ENCODE data around the gene FOXP1. TPM values are rescaled to one million over a fixed set of nuclear protein-coding genes. Genes with fewer than 3 reads are reported as not detected.

FOXP1 gene
- total and polyA plus RNA-seq, 2 of the 8 experiments (the other 6 are each of a cell fraction or from before 2014, with no cell fraction given), result 13.9 to 25.4 TPM

DNA sequence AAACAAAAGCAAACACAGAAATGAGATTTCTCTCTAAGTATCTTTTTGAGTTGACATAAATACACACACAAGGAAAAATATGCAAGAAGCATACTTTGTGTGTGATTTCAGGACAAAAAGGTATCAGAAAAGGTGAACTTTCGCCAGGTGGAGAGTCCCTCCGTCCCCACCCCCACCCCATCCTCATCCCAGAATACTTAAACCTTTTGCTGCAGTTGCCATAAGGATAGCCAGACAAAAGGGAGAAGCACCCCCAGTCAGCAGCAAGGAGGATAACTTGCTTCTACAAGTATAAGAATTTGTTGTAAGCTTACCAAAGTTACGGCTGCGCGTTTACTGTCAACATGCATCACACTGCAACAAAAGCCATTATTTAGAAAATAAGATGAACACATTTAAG, 10.3 kb downstream of the FOXP1 start (continued):
- no peak for TF ChIP-seq EP300 (IDR thresholded peaks at IDR 0.05; ENCODE audit: borderline replicate concordance in 1 of 2, low read depth in 2 of 2, low read length in 2 of 2)

All from H1 (cell line).